Stimulated activated CD4-positive, alpha-beta T cell treated with anti-CD3 and anti-CD28 coated beads, TNF-alpha, amount 100 ng/mL, for 4 hours (primary cell): ENCODE data around the gene TRAF5.

Experiments used
- DNase-seq, 3 experiments: peaks; one replicate each; pipeline ENCODE4 v3.0.0-alpha.2; 2020; ENCODE audit warnings: low read depth in 3 of 3

TRAF5 gene

GRCh38 chr1:211420845-211421454 is 94.3 kb downstream of the TRAF5 start:
- DNase-seq, result no peak

DNA sequence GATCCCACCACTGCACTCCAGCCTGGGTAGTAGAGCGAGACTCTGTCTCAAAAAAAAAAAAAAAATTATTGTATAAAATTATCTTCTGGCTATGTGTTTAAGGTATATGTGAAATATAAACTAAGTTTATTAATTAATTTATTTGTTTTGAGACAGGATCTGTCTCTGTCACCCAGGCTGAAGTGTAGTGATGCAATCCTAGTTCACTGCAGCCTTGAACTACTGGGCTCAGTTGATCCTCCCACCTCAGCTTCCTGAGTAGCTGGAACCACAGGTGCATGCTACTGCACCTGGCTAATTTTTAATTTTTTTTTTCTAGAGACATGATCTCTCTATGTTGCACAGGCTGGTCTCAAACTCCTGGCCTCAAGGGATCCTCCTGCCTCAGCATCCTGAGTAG is 97.4 kb downstream of the TRAF5 start:
- no peak for DNase-seq
